OCI-LY1 (cell line): ENCODE data around the gene RPGRIP1.

Experiments used
- EZH2 ChIP-seq: fragments of 200-600 bp; sonication (generic), shearing (Covaris generic); IDR thresholded peaks from 2 replicates; pipeline ENCODE4 v1.8.0; 2017; ENCODE audit warnings: borderline replicate concordance, mixed run types, mild to moderate bottlenecking, antibody characterized with exemption, low read length, moderate library complexity, mixed read lengths
- TF ChIP-seq, protein P1 (sequence below): fragments of 200-600 bp; sonication (generic), shearing (Covaris generic); IDR thresholded peaks from 2 replicates; pipeline ENCODE4 v1.5.1; 2017; ENCODE audit warnings: mild to moderate bottlenecking, antibody characterized with exemption, low read length, moderate library complexity, mixed read lengths

DNA sequence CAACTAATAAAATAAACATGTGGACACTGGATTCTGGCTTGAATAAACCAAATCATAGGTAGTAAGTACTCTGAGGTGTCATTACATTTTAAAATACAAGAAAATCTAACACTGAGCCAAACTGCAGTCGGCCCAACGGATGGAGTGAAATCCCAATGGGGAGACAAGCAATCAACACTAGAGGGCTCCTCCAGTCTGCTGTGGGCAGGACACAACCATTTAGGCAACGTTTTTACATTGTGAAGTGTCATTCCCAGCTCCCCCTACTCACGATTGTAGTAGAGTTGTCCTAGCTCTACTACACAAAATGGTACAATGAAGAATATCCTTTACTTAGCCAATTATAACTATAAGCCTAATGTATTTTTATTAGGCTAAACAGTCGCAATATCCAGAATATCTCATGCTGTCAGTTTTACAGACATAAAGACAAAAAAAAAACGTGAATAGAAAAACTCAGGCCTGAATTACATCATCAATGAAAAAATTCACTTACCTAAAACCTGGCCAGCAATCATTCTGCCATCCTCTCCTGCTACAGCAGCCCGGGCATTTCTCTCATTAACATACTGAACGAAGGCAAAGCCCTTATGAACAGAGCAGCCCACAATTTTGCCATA, 46.3 kb upstream of the RPGRIP1 start:
- no peak for TF ChIP-seq EZH2
- TF ChIP-seq, protein P1, sequence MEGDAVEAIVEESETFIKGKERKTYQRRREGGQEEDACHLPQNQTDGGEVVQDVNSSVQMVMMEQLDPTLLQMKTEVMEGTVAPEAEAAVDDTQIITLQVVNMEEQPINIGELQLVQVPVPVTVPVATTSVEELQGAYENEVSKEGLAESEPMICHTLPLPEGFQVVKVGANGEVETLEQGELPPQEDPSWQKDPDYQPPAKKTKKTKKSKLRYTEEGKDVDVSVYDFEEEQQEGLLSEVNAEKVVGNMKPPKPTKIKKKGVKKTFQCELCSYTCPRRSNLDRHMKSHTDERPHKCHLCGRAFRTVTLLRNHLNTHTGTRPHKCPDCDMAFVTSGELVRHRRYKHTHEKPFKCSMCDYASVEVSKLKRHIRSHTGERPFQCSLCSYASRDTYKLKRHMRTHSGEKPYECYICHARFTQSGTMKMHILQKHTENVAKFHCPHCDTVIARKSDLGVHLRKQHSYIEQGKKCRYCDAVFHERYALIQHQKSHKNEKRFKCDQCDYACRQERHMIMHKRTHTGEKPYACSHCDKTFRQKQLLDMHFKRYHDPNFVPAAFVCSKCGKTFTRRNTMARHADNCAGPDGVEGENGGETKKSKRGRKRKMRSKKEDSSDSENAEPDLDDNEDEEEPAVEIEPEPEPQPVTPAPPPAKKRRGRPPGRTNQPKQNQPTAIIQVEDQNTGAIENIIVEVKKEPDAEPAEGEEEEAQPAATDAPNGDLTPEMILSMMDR, result peak; percentile 27; the same call in 1 of the 2 replicates
